Brain microvascular endothelial cell (primary cell): ENCODE data around the gene DRAM1.
"Not testable (repeated sequence)": the region's sequence is repeated elsewhere in the genome, so short reads cannot be mapped to it uniquely, and the experiment has no call there.

ENCODE experiments used
- DNase-seq: peaks from one replicate; pipeline ENCODE4 v3.0.0-alpha.2; 2020
- H3K27ac ChIP-seq: fragments of 250-450 bp; sonication (Bioruptor Pico); 2 replicates; pipeline ENCODE4 v1.5.1; 2020; ENCODE audit warnings: mild to moderate bottlenecking, moderate library complexity
- H3K27me3 ChIP-seq: fragments of 250-450 bp; sonication (Bioruptor Pico); replicated peaks from 2 replicates; pipeline ENCODE4 v1.5.1; 2020; ENCODE audit warnings: mild to moderate bottlenecking
- H3K36me3 ChIP-seq: fragments of 250-450 bp; sonication (Bioruptor Pico); replicated peaks from 2 replicates; pipeline ENCODE4 v1.5.1; 2020; ENCODE audit warnings: mild to moderate bottlenecking
- H3K4me3 ChIP-seq: 2 replicates; pipeline ENCODE4 v1.5.1; 2011; ENCODE audit warnings: low read depth, mild to moderate bottlenecking, control low read depth, low read length, moderate library complexity
- CTCF ChIP-seq: IDR thresholded peaks from 2 replicates; pipeline ENCODE4 v1.5.1; 2011; ENCODE audit warnings: low read depth, mild to moderate bottlenecking, moderate library complexity, low read length, control low read depth, inconsistent platforms; ENCODE audit errors: missing control alignments
- in situ Hi-C: cut with HindIII; loops from 2 replicates; pipeline ENCODE4 v1.10.0; 2017; ENCODE audit warnings: low sequenced_read_pairs, low pct_ligation_motif_present

Gene DRAM1

GRCh38 chr12:101908395-101908794 lies 31.0 kb downstream of the DRAM1 start:
- Histone ChIP-seq H3K4me3 (no peak overlapping the region), H3K27me3 (no peaks in the 10 kb centered on the region), H3K36me3 (peaks cover 3% of the 10 kb centered on the region), H3K27ac (no peak overlapping the region)
- TF ChIP-seq CTCF, result no peak
- in situ Hi-C loops, result no loop called here
- DNase-seq, result no peak

GRCh38 chr12:101909646-101910045 lies 32.3 kb downstream of the DRAM1 start:
- TF ChIP-seq CTCF, result no peak
- DNase-seq, result no peak
- Histone ChIP-seq H3K27ac (no peak overlapping the region), H3K4me3 (no peak overlapping the region), H3K36me3 (peaks cover 3% of the 10 kb centered on the region), H3K27me3 (no peaks in the 10 kb centered on the region)
- in situ Hi-C loops, result no loop called here

- no peaks in the 10 kb centered on the region for H3K36me3 ChIP-seq
- TF ChIP-seq CTCF, result no peak
- H3K27me3 ChIP-seq, result no peaks in the 10 kb centered on the region
- in situ Hi-C loops, result no loop called here
- H3K4me3 ChIP-seq, result no peak overlapping the region
- DNase-seq, result no peak
- H3K27ac ChIP-seq, result no peak overlapping the region
Measured at GRCh38 chr12:101915841-101916240, 38.5 kb downstream of the DRAM1 start.

- DNase-seq, H3K36me3 ChIP-seq, H3K27ac ChIP-seq, in situ Hi-C loops, H3K27me3 ChIP-seq, H3K4me3 ChIP-seq: not testable (repeated sequence)
Measured at GRCh38 chr12:101918805-101919204, 41.4 kb downstream of the DRAM1 start.

- Histone ChIP-seq H3K27ac (no peak overlapping the region), H3K27me3 (no peaks in the 10 kb centered on the region), H3K4me3 (no peak overlapping the region), H3K36me3 (peaks cover 2% of the 10 kb centered on the region)
- in situ Hi-C loops, result no loop called here
- no peak for TF ChIP-seq CTCF
- no peak for DNase-seq
Measured at GRCh38 chr12:101919447-101919846, 42.1 kb downstream of the DRAM1 start.

GRCh38 chr12:101920906-101921305 lies 43.5 kb downstream of the DRAM1 start:
- no peak for DNase-seq
- Histone ChIP-seq H3K4me3 (no peak overlapping the region), H3K27me3 (no peaks in the 10 kb centered on the region), H3K36me3 (peaks cover 2% of the 10 kb centered on the region), H3K27ac (no peak overlapping the region)
- in situ Hi-C loops, result no loop called here
- no peak for TF ChIP-seq CTCF
